Epithelial cell of prostate (primary cell): Measurements from ENCODE around the gene MED13L.

Experiments used
- DNase-seq: peaks from one replicate; pipeline ENCODE4 v3.0.0-alpha.2; 2011; ENCODE audit warnings: low read depth, low spot score
- H3K27ac ChIP-seq: fragments of 450-650 bp; 2 replicates; pipeline ENCODE4 v1.5.1; 2017; ENCODE audit warnings: mild to moderate bottlenecking

The MED13L gene

GRCh38 chr12:116277467-116278278 lies at the start of gene MED13L:
Gene MED13L, minus strand, starts transcription at chr12:116277693. Its CDS starts 562 bp downstream, at chr12:116277131.
- DNase-seq, result peak; percentile 24
- peak within 1 kb of the TSS; percentile 67 for H3K27ac ChIP-seq

GRCh38 chr12:116325336-116325664 lies 47.8 kb upstream of the MED13L start:
- no peak overlapping the region for H3K27ac ChIP-seq

GRCh38 chr12:116324654-116325335 lies 47.3 kb upstream of the MED13L start:
- H3K27ac ChIP-seq, result no peak overlapping the region
- no peak for DNase-seq

More at GRCh38 chr12:116325336-116325664, 47.8 kb upstream of the MED13L start:
- no peak for DNase-seq

- no peak for DNase-seq
These were observed 46.2 kb upstream of the MED13L start for GRCh38 chr12:116323406-116324386.

GRCh38 chr12:116321913-116322312 lies 44.4 kb upstream of the MED13L start:
- no peak overlapping the region for H3K27ac ChIP-seq
- no peak for DNase-seq

More at GRCh38 chr12:116323406-116324386, 46.2 kb upstream of the MED13L start:
- no peak overlapping the region for H3K27ac ChIP-seq

GRCh38 chr12:116320791-116321217 lies 43.3 kb upstream of the MED13L start:
- peak; percentile 10 for DNase-seq
- H3K27ac ChIP-seq, result peak overlapping the region; percentile 70

GRCh38 chr12:116319898-116320621 lies 42.6 kb upstream of the MED13L start:
- peak overlapping the region; percentile 70 for H3K27ac ChIP-seq
- peak; percentile 64 for DNase-seq

- H3K27ac ChIP-seq, result peak overlapping the region; percentile 70
These were observed 41.9 kb upstream of the MED13L start for GRCh38 chr12:116319233-116319897.

GRCh38 chr12:116318576-116319232 lies 41.2 kb upstream of the MED13L start:
- H3K27ac ChIP-seq, result peak overlapping the region; percentile 70

More at GRCh38 chr12:116319233-116319897, 41.9 kb upstream of the MED13L start:
- DNase-seq, result no peak

GRCh38 chr12:116317986-116318575 lies 40.6 kb upstream of the MED13L start:
- peak; percentile 31 for DNase-seq
- peak overlapping the region; percentile 70 for H3K27ac ChIP-seq

More at GRCh38 chr12:116318576-116319232, 41.2 kb upstream of the MED13L start:
- peak; percentile 18 for DNase-seq

- no peak for DNase-seq
- no peak overlapping the region for H3K27ac ChIP-seq
These were observed 39.6 kb upstream of the MED13L start for GRCh38 chr12:116317139-116317538.

- H3K27ac ChIP-seq, result no peak overlapping the region
- DNase-seq, result no peak
These were observed 37.0 kb upstream of the MED13L start for GRCh38 chr12:116314477-116314876.

GRCh38 chr12:116313194-116313927 lies 35.9 kb upstream of the MED13L start:
- no peak overlapping the region for H3K27ac ChIP-seq
- DNase-seq, result no peak

GRCh38 chr12:116310082-116310481 lies 32.6 kb upstream of the MED13L start:
- no peak overlapping the region for H3K27ac ChIP-seq
- no peak for DNase-seq

- no peak for DNase-seq
- H3K27ac ChIP-seq, result no peak overlapping the region
These were observed 31.9 kb upstream of the MED13L start for GRCh38 chr12:116309343-116309742.

GRCh38 chr12:116308647-116309046 lies 31.2 kb upstream of the MED13L start:
- no peak for DNase-seq
- H3K27ac ChIP-seq, result no peak overlapping the region

- no peak for DNase-seq
- no peak overlapping the region for H3K27ac ChIP-seq
These were observed 29.5 kb upstream of the MED13L start for GRCh38 chr12:116306968-116307367.
